HG03571 (cell line): ENCODE data around the gene BOK.

ENCODE experiments used
- ATAC-seq: cut with Tn5 transposase; IDR thresholded peaks from one replicate; pipeline ENCODE4 v1.9.1; 2021; ENCODE audit not compliant: unreplicated experiment

BOK gene

DNA sequence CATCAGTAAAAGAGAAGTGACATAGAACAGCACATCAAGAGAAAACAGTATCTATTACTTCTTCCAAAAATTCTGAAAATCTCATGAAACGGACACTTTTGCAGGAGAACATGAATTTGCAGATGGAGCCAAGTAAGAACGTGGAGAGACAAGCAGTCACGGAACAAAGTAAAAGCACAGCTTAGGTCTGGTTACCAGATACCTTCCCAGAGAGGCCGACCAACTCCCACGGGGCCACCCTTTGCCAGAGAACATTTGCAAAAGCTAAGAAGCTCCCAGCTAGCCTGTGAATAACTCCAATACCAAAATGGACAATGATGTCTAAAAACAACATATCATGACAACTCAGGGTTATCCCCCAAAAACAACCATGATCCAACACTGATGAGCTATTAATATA lies 39.5 kb downstream of the BOK start:
- ATAC-seq = no peak

DNA sequence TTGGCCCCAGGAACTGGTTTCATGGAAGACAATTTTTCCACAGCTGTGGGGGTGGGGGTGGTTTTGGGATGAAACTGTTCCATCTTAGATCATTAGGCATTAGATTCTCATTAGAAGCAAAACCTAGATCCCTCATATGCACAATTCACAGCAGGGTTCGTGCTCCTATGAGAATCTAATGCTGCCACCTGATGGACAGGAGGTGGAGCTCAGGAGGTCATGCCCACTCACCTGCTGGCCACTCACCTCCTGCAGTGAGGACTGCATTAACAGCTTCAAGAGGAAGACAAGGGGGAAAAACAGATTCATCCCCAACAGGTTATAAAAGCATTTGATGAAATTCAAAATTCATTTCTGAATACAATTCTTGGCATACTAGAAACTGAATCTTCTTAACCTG lies 39.9 kb downstream of the BOK start:
- ATAC-seq = no peak

DNA sequence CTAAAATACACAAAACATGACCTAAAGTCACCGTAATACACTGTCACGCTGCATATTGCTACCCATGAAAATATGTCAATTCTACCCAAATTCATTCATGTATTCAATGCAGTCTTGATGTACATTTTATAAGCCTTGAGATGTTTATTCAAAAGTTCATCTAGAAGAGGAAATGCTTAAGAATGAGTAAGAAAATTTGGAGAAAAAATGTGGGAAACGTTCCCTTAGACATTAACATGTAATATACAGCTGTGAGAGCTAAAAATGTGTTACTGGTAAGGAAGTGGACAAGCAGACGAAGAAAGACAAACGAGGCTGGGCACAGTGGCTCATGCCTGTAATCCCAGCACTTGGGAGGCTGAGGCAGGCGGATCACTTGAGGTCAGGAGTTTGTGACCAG lies 41.1 kb downstream of the BOK start:
- no peak for ATAC-seq

DNA sequence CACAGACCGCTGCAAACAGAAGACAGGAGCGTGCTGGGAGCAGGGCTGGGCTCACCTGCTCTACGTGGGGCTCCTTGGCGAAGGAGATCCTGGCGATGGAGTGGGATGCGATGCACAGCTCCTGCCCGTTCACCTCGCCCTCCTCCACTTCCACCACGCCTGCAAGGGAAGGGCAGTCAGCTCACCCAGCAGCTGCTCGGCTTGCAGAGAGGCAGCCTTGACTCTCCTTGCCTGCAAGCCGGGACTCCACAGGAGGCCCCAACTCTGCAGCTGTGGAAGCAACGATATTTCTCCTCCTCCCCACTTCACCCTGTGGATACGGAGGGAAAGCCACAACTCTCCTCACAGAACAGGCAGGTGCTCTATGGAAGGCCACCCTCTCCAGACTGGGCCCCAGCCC lies 43.3 kb downstream of the BOK start:
- ATAC-seq = no peak

DNA sequence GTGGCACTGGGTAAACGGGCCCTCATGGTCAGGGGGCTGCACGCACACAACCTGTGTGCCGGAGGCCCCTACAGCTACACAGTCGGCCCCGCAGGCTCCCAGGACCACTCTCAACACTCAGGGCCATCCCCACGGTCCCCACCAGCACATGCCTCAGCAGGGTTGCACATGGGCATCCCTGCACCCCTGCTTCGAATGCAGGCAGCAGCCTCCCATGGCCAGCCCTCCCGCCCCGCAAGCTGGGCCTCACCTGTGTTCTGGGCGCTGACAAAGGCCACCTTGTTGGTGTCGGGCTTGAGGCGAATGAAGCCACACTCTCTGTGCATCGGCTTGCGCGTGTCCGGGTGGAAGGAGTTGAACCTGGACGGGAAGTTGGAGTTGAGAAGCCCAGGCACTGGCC lies 44.2 kb downstream of the BOK start:
- ATAC-seq = no peak

DNA sequence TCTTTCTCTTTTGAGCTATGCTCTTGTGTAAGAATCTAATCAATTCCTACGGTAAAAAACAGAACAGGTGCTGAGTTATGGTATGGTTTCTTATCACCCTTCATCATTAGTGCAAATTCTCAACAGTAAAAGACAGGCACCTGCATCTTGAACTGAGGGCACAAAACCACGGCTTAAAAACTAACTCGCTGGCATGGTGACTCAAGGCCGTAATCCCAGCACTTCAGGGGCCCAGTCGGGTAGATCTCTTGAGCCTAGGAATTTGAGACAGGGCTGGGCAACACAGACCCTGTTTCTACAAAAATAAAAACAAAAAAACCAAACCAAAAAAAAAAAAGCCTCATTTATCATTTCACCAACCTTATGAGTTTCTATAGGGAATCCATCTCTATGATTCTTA lies 45.1 kb downstream of the BOK start:
- ATAC-seq = no peak

DNA sequence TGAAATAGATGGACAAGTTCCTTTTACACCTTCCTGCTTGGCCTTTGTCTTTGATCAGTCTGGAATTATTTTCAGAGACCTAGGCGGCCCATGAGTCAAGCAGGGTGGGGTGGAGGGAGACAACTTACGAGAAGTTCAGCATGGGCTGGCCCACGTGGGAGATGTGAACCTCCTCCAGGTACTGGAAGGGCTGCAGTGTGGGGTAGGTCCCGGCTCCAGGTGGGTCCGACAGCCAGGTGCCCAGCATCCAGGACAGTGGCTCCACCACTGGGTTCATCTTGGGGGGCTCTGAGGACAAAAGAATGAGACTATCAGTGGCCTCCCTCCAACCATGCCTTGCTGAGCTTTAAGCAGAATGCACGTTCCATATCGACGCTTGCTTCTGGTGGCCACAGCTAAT lies 47.6 kb downstream of the BOK start:
- no peak for ATAC-seq

DNA sequence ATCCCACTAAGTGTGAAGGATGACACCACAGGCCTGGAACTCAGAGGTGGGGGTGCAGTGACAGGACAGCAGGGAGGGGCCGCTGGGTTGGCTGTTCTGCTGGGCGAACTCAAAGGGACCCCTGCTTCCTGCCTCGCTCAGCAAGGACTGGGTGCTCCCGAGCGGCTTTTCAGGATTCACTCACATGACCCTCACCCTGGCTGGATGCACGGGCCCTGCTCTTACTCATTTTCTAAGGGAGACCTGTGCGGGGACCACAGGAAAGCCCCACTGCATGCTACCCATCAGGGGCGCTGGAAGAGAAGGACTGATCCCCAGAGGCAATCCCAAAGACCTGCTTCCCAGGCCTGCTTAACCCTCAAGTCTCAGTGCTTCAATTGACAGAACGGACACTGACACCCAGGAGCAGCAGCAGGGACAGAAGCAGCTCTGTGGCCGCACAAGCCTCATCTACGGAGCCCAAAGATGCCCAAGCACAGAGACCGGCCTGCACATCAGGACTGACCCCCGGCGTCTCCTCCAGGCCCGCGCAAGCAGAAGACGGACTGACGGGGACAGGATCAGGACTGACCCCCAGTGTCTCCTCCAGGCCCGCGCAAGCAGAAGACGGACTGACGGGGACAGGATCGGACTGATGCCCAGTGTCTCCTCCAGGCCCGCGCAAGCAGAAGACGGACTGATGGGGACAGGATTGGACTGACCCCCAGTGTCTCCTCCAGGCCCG lies 48.8 kb downstream of the BOK start:
- ATAC-seq = no peak

DNA sequence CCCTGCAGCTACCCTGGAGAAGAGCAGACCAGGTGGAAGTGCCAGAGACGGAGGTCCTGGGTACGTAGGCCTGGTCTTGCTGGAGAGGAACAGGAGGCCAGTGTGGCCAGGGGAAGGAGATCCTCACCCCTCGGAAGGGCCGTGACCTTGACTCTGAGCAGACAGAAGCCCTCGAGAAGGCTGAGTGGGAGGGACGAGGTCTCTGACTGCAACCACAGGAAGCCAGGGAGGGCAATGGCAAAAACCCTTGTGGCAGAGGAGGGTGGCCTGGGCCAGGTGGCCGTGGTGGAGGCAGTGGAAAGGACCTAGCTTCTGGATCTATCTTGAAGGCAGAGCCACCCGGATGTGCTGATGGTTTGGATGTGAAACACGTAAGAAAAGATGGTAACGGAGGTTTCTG lies 50.3 kb downstream of the BOK start:
- no peak for ATAC-seq

DNA sequence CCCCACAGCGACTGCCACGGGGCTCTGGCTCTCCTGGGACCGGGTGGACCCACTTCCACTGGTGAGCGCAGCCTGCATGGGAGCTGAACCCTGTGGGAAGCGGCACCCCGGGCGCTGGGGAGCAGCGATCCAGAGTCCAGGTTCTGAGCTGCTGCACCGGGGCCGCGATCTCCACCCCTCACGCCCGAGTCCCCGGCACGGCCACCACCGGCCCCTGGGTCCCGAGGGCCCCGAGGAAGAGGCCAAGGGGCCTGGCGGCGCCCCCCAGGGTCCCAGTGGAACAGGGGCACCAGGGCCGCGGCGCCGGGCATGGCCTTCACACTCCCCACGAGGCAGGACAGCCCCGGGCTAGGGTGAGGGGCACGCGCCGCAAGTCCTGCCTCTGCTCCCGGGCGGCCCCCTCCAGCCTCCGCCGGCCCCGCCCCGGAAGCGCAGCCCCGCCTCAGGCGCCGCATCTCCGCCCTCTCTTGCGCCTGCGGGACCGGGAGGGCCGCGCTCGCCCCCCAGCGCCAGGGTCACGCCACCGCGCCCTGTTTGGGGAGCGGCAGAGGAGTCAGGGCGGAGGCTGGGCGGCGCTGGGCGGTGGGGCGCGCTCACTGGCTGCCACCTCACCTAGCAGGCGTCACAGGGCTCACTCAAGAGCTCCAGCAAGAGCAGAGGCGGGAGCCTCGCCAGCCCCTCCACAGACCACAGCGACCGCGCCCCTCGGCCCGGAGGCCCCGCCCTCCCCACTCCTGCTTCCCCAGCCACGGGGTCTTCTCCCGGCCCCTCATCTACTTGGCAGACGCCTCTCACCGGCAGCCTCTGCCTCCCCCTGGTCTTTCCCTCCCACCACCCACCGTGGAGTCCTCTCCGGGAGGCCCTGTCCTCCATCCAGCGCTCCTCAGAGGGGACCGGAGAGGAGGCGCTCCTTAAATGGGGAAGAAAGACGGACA lies 51.6 kb downstream of the BOK start:
- ATAC-seq = peak; percentile 86

DNA sequence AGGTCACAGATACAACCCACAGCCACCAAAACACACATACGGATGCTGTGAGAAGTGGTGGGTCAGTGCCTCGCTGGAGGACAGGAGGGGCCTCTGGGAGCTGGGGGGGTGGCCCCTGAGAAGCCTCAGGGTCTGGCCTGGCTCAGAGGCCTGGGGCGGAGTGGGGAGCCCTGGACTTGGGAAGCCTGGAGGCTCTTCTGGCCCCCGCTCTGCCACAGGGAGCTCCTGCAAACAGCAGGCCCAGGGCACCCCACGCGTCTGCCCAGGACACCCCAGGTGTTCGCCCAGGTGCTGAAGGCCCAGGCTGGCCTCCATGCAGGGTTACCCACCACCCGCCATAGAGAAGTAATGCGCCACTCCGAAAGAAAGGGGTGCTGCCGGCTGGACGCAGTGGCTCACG lies 52.5 kb downstream of the BOK start:
- ATAC-seq = no peak

DNA sequence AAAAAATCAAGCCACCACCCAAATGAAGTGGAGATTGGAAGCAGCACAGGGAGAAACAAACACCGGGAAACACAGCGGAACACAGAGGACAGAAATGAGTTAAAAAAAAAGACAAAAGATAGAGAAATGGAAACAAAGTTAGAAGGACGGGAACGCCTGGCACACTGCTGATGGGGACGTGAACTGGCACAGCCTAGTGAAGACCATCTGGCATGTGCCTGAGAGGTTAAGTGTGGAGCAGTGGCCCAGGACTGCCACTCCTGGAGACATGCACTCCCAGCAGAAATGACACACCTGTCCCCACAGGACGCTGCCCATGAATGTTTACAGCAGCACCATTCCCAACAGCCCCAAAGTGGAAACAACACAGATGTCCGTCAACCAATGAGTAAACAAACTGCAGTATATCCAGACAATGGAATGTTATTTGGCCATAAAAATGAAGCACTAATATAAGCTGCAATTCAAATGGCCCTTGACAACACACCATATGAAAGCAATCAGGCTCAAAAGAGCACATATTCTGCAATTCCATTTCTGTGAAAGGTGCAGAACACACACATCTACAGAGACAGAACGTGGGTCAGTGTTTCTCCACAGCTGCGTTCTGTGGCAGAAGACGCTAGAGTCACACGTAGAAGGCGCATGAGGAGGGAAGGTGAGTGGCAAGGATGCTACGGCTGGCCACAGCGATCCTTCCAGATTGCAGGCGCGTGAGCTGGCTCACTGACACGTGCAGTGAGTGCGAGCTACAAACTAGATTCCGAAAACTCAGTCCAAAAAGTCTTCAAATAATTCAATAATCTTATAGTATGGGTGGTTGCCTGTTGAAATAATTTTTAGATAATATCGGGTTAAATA lies 53.8 kb downstream of the BOK start:
- ATAC-seq = no peak

DNA sequence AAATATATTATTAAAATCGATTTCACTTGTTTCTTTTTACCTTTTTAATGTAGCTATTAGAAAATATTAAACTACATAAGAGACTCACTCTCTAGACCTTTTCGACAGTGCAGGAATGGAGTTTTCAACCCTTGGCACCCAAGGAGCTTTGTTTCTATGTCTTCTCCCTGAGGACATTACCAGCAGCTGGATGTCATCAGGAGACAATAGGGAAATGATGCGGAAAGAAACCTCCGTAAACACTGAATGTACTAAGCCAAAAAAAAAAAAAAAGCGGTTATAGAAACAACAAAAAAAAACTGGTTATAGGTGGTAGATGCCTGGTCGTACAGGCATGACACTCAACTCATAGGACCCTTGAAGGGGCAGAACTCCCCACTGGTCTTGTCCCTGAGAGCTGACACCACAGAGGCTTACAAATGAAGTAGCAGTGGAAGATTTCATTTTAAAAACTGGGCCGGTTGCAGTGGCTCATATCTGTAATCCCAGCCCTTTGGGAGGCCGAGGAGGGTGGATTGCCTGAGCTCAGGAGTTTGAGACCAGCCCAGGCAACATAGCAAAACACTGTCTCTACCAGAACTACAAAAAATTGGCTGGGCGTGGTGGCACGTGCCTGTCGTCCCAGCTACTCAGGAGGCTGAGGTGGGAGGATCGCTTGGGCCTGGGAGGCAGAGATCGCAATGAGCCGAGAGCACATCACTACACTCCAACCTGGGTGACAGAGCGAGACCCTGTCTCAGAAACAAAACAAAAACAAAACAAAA lies 54.7 kb downstream of the BOK start:
- ATAC-seq = no peak

DNA sequence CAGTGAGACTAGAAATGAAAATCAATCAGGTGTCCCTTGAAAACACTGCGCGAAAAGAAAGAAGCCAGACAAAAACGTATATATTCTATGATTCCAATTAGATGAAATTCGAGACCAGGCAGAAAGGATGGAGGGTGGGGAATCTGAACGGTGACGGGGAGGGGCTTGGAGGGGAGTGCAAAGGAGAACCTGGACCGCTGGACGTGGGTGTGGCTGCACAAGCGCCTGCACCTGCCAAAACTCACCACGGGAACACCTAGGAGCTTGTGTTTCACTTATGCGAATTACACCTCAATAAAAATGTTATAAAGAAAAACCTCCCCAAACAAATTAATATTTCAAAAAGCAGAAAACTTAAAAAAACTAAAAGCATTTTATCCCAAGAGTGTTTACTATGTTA lies 56.5 kb downstream of the BOK start:
- no peak for ATAC-seq

DNA sequence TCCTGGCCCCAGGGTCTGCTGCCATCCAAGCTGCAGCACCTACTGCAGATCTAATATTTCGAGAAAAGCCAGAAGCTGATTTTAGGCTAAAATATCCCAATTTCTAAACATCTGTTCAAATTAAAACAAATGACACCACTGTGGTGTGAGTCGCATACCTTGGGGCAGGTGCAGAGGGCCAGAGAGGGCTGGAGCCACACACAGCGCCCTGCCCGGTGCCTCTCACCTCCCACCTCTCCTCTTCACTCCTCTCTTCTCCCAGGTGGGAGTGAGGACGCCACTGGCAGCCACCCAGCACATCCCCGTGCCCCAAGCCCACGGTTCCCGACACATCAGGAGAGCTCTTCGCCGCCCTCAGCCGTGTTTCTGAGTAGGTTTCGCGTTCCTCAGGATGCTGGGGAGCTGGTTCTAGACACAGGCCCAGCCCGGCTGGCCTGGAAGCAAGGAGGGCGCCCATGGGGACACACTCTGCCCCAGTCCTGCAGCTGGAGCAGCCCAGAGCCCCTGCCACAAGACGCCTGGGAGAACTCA lies 57.0 kb downstream of the BOK start:
- ATAC-seq = no peak

DNA sequence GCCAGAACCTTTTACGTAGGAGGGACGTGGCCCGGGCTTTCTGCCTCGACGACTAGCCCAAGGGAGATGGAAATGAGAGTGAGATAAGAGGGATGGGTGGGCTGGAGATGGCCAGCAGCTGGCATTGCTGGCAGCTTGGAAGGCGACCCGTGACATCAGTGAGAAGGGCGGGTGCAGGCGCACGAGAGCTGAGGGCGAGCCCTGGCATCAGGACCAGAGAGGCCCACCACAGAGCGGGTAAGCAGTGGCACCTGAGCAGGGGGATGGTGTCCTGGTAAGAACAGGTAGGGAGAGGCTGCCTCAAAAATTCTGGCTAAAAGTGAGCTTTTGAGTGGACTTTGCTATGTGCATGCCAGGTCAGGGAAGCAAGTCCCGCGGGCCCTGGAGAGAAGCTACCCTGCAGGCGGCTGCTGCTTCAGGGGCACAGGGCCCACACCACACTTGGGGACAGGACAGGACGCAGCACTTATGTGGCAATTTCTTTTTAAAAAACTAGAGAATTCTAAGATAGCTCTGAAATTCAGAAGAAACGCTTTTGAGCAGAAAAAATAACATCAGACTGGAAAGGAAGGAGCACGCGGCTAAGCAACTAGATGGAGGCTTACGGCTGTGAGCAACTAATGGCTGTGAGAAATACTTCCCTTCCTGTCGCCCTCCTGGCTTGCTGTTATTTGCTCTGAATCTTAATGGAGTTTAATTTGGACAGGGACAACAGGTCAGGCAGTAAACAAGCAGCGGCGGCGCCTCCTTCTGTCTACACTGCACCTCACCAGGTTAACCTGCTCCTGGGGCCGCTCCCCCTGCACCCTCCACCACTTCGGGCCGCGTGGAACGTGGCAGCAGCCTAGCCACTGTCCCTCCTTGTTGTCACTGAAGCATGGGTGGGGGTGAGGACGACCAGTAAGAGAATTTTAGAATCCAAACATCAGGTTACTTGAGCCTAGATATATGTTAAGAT lies 57.9 kb downstream of the BOK start:
- ATAC-seq = no peak

DNA sequence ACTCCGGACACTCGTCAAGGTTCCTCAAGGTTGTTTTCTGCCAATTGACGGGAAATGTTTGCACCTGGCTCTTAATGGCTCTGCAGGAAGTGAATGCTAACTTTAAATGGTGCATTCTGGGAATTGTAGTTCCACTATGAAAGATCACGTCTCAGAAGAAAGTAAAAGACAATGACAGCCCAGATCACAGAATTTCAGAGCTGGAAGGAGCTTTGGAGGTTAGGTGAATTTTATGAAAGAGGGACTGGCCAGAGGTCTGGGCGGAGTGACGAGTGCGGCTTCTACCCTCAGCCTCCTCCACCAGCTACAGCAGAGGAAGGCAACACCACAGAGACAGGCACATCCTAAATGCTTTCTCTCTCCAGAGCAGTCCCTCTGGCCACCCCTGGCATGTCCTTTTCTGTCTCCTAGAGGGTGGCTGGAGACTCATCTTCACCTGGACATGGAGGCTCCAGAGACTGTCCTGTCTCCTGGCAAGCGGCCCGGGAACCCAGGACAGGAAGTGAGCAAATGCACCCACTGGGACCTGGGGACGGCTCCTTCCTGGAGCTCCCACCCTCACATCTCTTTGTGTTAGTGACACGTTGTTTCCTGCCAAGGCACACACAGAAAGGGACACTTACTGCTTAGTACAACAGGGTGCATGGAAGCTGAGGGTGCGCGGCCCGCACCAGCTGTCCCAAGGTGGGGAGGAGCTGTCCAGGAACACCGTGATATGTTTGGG lies 59.0 kb downstream of the BOK start:
- ATAC-seq = no peak

DNA sequence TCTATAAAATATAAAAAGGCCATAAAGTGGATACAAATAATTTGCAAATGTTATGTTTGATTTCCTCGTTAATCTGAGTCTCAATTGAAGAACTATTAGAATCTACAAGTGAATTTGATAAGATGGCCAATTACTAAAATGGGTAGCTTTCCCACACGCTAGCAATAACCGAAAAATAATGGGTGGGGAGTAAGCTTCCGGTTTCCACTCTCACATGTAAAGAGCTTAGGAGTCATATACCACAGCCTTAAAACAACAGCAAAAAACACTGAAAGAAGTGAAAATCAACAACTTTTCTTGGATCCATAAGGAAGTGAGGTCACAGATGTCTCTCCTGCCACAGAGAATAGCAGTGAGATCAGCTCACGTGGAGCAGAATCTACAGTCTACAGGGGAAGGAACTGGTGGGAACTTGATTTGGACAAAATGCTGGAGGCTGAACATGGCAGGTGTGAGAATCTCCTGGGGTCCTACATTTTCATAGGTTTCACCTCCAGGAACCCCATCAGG lies 59.8 kb downstream of the BOK start:
- no peak for ATAC-seq
